ENCODE data around the gene SUMO3. TPM values are rescaled to one million over a fixed set of nuclear protein-coding genes. Genes with fewer than 3 reads are reported as not detected.

The SUMO3 gene
- total and polyA plus RNA-seq, 2 of the 13 experiments (the other 11 are each of a cell fraction or from before 2014, with no cell fraction given), result 51.4 to 92.4 TPM

DNA sequence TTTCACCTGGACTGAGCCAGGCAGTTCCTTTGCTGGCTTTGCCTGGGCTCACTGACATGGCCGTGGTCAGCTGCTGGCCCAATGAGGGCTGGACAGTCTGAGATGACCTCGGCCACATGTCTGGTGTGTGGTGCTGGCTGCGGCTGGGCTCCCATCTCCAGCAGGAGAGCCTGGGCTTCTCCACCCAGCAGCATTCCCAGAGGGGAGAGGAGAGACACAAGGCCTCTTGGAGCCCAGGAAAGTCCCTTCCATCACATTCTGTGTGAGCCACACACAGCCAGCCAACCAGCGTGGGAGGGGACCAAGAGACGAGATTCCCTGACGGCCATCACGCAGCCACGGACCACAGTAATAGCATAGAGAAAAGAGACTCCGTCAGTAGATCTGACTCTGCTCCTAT, 21.1 kb upstream of the SUMO3 start:
- TF ChIP-seq BCL6 (CRISPR knock-in tag; IDR thresholded peaks at IDR 0.05), result no peak
- TF ChIP-seq GTF3A (CRISPR knock-in tag; conservative IDR thresholded peaks at IDR 0.05), result no peak
- TF ChIP-seq NPAS2 (CRISPR knock-in tag; IDR thresholded peaks at IDR 0.05; ENCODE audit: borderline replicate concordance), result no peak
- TF ChIP-seq ZHX2 (IDR thresholded peaks at IDR 0.05; ENCODE audit: low read depth), result no peak
- TF ChIP-seq ZHX2 (CRISPR knock-in tag; IDR thresholded peaks at IDR 0.05; ENCODE audit: borderline replicate concordance), result no peak
- no peak for TF ChIP-seq ZNF18 (CRISPR knock-in tag; IDR thresholded peaks at IDR 0.05; ENCODE audit: insufficient replicate concordance)
- no peak for TF ChIP-seq ZNF709 (CRISPR knock-in tag; IDR thresholded peaks at IDR 0.05)
- no peak for TF ChIP-seq SMARCE1 (IDR thresholded peaks at IDR 0.05; ENCODE audit: borderline replicate concordance)
- TF ChIP-seq SOX13 (IDR thresholded peaks at IDR 0.05), result no peak
- TF ChIP-seq SOX13 (CRISPR knock-in tag; conservative IDR thresholded peaks at IDR 0.05 in 1 of 2, IDR thresholded peaks at IDR 0.05 in 1 of 2), result no peak
- Histone ChIP-seq H3K4me3 (replicated peaks in 1 of 3; ENCODE audit: insufficient read depth in 1 of 3, low read depth in 2 of 3, low read length in 3 of 3) (no peak overlapping the region), H3K27ac (ENCODE audit: extremely low read length, insufficient read depth, low read length) (no peak overlapping the region), H3K9ac (ENCODE audit: insufficient read depth, low read depth, low read length) (no peak overlapping the region), H2AFZ (ENCODE audit: low read length) (no peak overlapping the region), H3K4me2 (ENCODE audit: low read depth, low read length) (no peak overlapping the region), H3K36me3 (replicated peaks in 1 of 2; ENCODE audit: control insufficient read depth in 1 of 2, insufficient read depth in 2 of 2, low read length in 2 of 2) (no peaks in the 10 kb centered on the region), H3K9me3 (ENCODE audit: low read length) (no peaks in the 10 kb centered on the region), H3K79me2 (ENCODE audit: insufficient read depth, low read length) (no peaks in the 10 kb centered on the region), H4K20me1 (ENCODE audit: insufficient read depth, low read length) (no peaks in the 10 kb centered on the region), H3K4me1 (ENCODE audit: insufficient read depth, low read length) (peaks cover 39% of the 10 kb centered on the region), H3K27me3 (ENCODE audit: control insufficient read depth in 1 of 2, insufficient read depth in 2 of 2, low read length in 2 of 2) (peaks cover 6 to 56% of the 10 kb centered on the region in 2 experiments; a peak in 4 of 5 replicates)
- ChIA-PET CTCF (ENCODE audit: low intra/inter-chr PET ratio, low total read pairs) (no interaction called here), POLR2A (no interaction called here)
- intact Hi-C loops (cut with micrococcal nuclease; ENCODE audit: unreplicated experiment) (no loop called here), in situ Hi-C loops (cut with HindIII; ENCODE audit: extremely low pct_ligation_motif_present, low pct_unique_long_range_greater_than_20kb) (no loop called here)
- ATAC-seq (no peak), DNase-seq (ENCODE audit: low spot score) (no peak), FAIRE-seq (no peak)
- no TSS peak for BruUV-seq (replicated peaks)
- WGBS (ENCODE audit: low lambda C conversion rate), result 75% methylated on average over 6 of the region's 9 CpGs
